H9 (cell line): ENCODE results near the gene ARHGAP29. TPM values are rescaled to one million over a fixed set of nuclear protein-coding genes. Genes with fewer than 3 reads are reported as not detected.

Experiments
- DNase-seq: peaks from one replicate; pipeline ENCODE4 v3.0.0-alpha.2; 2017
- H2AFZ ChIP-seq: one replicate; pipeline ENCODE4 v1.6.1; 2013; ENCODE audit warnings: mild to moderate bottlenecking, low read length, control low read depth, moderate library complexity
- H2AK5ac ChIP-seq: 2 replicates; pipeline ENCODE4 v1.6.1; 2013; ENCODE audit warnings: low read length, control low read depth, mixed read lengths; ENCODE audit not compliant: insufficient read length
- H2BK120ac ChIP-seq: one replicate; pipeline ENCODE4 v1.6.1; 2013; ENCODE audit warnings: low read depth, mild to moderate bottlenecking, low read length, control low read depth, inconsistent platforms; ENCODE audit not compliant: poor library complexity, severe bottlenecking
- H2BK12ac ChIP-seq: 2 replicates; pipeline ENCODE4 v1.6.1; 2013; ENCODE audit warnings: low read length, control low read depth, mixed read lengths, low read depth; ENCODE audit not compliant: insufficient read length
- H2BK15ac ChIP-seq: 2 replicates; pipeline ENCODE4 v1.6.1; 2013; ENCODE audit warnings: low read depth, low read length, control low read depth
- H2BK20ac ChIP-seq: one replicate; pipeline ENCODE4 v1.6.1; 2013; ENCODE audit warnings: low read depth, mild to moderate bottlenecking, low read length, control low read depth, inconsistent platforms; ENCODE audit not compliant: poor library complexity, severe bottlenecking
- H2BK5ac ChIP-seq: 2 replicates; pipeline ENCODE4 v1.6.1; 2013; ENCODE audit warnings: low read length, control low read depth, mixed read lengths; ENCODE audit not compliant: insufficient read length
- H3K14ac ChIP-seq: 2 replicates; pipeline ENCODE4 v1.6.1; 2013; ENCODE audit warnings: low read length, control low read depth; ENCODE audit not compliant: insufficient read depth
- H3K18ac ChIP-seq: 2 replicates; pipeline ENCODE4 v1.6.1; 2013; ENCODE audit warnings: low read depth, mild to moderate bottlenecking, mixed read lengths, low read length, control low read depth; ENCODE audit not compliant: insufficient read length
- H3K23ac ChIP-seq: 2 replicates; pipeline ENCODE4 v1.6.1; 2013; ENCODE audit warnings: low read length, control low read depth, mixed read lengths, low read depth; ENCODE audit not compliant: insufficient read length
- H3K23me2 ChIP-seq: 2 replicates; pipeline ENCODE4 v1.6.1; 2013; ENCODE audit warnings: low read depth, mild to moderate bottlenecking, mixed read lengths, low read length, control low read depth; ENCODE audit not compliant: insufficient read length, poor library complexity, severe bottlenecking
- H3K27ac ChIP-seq: 2 replicates; pipeline ENCODE4 v1.5.1; 2013; ENCODE audit warnings: low read length, control low read depth, mixed read lengths, low read depth; ENCODE audit not compliant: insufficient read length
- H3K27me3 ChIP-seq: 2 replicates; pipeline ENCODE4 v1.6.1; 2013; ENCODE audit warnings: low read length, control low read depth, inconsistent platforms; ENCODE audit not compliant: insufficient read depth
- H3K4ac ChIP-seq: 2 replicates; pipeline ENCODE4 v1.6.1; 2013; ENCODE audit warnings: low read depth, mild to moderate bottlenecking, control low read depth, inconsistent platforms, low read length, moderate library complexity
- H3K4me1 ChIP-seq: 2 replicates; pipeline ENCODE4 v1.6.1; 2013; ENCODE audit warnings: low read length, control low read depth, inconsistent platforms; ENCODE audit not compliant: insufficient read depth
- H3K4me2 ChIP-seq: 2 replicates; pipeline ENCODE4 v1.6.1; 2013; ENCODE audit warnings: low read length, control low read depth, mixed read lengths; ENCODE audit not compliant: insufficient read length, insufficient read depth
- H3K56ac ChIP-seq: 2 replicates; pipeline ENCODE4 v1.6.1; 2013; ENCODE audit warnings: low read depth, mild to moderate bottlenecking, mixed read lengths, low read length, control low read depth; ENCODE audit not compliant: insufficient read length
- H3K79me1 ChIP-seq: 2 replicates; pipeline ENCODE4 v1.6.1; 2013; ENCODE audit warnings: low read depth, mild to moderate bottlenecking, moderate library complexity, low read length, control low read depth, inconsistent platforms; ENCODE audit not compliant: insufficient read depth, poor library complexity, severe bottlenecking
- H3K79me2 ChIP-seq: 2 replicates; pipeline ENCODE4 v1.6.1; 2013; ENCODE audit warnings: low read length, control low read depth, inconsistent platforms; ENCODE audit not compliant: insufficient read depth
- H3K9ac ChIP-seq: 2 replicates; pipeline ENCODE4 v1.6.1; 2013; ENCODE audit warnings: low read length, control low read depth, mixed read lengths; ENCODE audit not compliant: insufficient read length; ENCODE audit errors: extremely low read depth
- H3K9me3 ChIP-seq: one replicate; pipeline ENCODE4 v1.6.1; 2013; ENCODE audit warnings: low read depth, low read length, inconsistent platforms; ENCODE audit not compliant: control insufficient read depth
- H3T11ph ChIP-seq: one replicate; pipeline ENCODE4 v1.6.1; 2013; ENCODE audit warnings: mild to moderate bottlenecking, low read length, control low read depth, inconsistent platforms
- H4K20me1 ChIP-seq: one replicate; pipeline ENCODE4 v1.6.1; 2013; ENCODE audit not compliant: control insufficient read depth, insufficient read length, insufficient read depth
- H4K5ac ChIP-seq: 2 replicates; pipeline ENCODE4 v1.6.1; 2013; ENCODE audit warnings: low read depth, mild to moderate bottlenecking, mixed read lengths, low read length, control low read depth; ENCODE audit not compliant: insufficient read length
- H4K8ac ChIP-seq: replicated peaks from 2 replicates; pipeline ENCODE4 v1.6.1; 2013; ENCODE audit warnings: low read length, control low read depth, mixed read lengths, low read depth; ENCODE audit not compliant: insufficient read length
- H4K91ac ChIP-seq: 2 replicates; pipeline ENCODE4 v1.6.1; 2013; ENCODE audit warnings: low read depth, mild to moderate bottlenecking, moderate library complexity, mixed read lengths, low read length, control low read depth; ENCODE audit not compliant: insufficient read length
- H3K27ac Mint-ChIP-seq, 3 experiments: 2 replicates in 2 of 3; 3 replicates in 1 of 3; pipeline ENCODE4 v1.8.0; 2020 to 2021; ENCODE audit warnings: mixed read lengths in 3 of 3, mild to moderate bottlenecking in 1 of 3, moderate library complexity in 1 of 3
- H3K27me3 Mint-ChIP-seq: 2 replicates; pipeline ENCODE4 v1.8.0; 2021; ENCODE audit warnings: low read depth, mild to moderate bottlenecking, moderate library complexity, mixed read lengths
- H3K36me3 Mint-ChIP-seq, 3 experiments: 2 replicates in 2 of 3; 3 replicates in 1 of 3; pipeline ENCODE4 v1.8.0; 2020 to 2021; ENCODE audit warnings: low read depth in 3 of 3, mixed read lengths in 3 of 3; ENCODE audit not compliant: insufficient read depth in 1 of 3
- H3K4me1 Mint-ChIP-seq, 2 experiments: 2 replicates each; pipeline ENCODE4 v1.8.0; 2020; ENCODE audit warnings: mixed read lengths in 2 of 2
- H3K4me3 Mint-ChIP-seq, 2 experiments: 2 replicates in 1 of 2; 3 replicates in 1 of 2; pipeline ENCODE4 v1.8.0; 2020 to 2021; ENCODE audit warnings: mild to moderate bottlenecking in 2 of 2, mixed read lengths in 2 of 2, moderate library complexity in 1 of 2
- H3K9me3 Mint-ChIP-seq, 2 experiments: 2 replicates in 1 of 2; 3 replicates in 1 of 2; pipeline ENCODE4 v1.8.0; 2020; ENCODE audit warnings: mild to moderate bottlenecking in 2 of 2, mixed read lengths in 2 of 2, moderate library complexity in 1 of 2
- WGBS: extraction: QIAGEN DNeasy Blood & Tissue Kit; methylation state at CpG from one replicate; pipeline ENCODE4 v1.1.7; 2013; ENCODE audit warnings: missing lambda C conversion rate, low lambda C conversion rate, mixed read lengths; ENCODE audit not compliant: insufficient read length; ENCODE audit errors: extremely low coverage; 5-methylcytosine and 5-hydroxymethylcytosine counted together
- total RNA-seq: library from RNA; stranded (reverse); gene quantifications from 2 replicates; pipeline ENCODE4 v1.2.1, GENCODE V29; 2021
- TF ChIP-seq, protein P1 (sequence below): fragments of 200-600 bp; sonication (generic); conservative IDR thresholded peaks from 3 replicates; pipeline ENCODE4 v1.8.0; 2021; ENCODE audit warnings: antibody characterized with exemption, mild to moderate bottlenecking

ARHGAP29 gene
- total RNA-seq, 1 experiment from 2014 or later, result 1.3 TPM

DNA sequence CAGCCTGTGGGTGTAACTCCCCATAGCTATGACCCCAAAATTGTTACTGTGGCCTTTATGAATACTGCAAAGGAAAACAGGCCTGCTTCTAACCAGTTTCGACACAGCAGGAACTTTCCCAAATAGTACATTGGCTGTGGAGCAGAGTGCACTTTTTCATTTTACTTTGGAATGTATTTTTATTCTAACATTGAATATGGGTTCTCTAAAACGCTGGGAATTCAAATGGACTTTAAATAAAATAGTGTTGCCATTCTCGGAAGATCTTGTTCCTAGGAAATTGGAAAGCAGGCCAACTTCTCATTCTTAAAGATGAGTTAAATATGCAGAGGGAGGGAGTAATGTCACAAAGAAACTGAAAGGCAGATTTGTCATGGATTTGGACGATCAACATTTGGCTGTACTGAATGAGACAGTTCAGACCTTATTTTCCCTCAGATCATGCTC is 39.6 kb upstream of the ARHGAP29 start:
- H2BK12ac ChIP-seq, result no peak overlapping the region
- no peaks in the 10 kb centered on the region for H3K79me1 ChIP-seq
- TF ChIP-seq, protein P1, sequence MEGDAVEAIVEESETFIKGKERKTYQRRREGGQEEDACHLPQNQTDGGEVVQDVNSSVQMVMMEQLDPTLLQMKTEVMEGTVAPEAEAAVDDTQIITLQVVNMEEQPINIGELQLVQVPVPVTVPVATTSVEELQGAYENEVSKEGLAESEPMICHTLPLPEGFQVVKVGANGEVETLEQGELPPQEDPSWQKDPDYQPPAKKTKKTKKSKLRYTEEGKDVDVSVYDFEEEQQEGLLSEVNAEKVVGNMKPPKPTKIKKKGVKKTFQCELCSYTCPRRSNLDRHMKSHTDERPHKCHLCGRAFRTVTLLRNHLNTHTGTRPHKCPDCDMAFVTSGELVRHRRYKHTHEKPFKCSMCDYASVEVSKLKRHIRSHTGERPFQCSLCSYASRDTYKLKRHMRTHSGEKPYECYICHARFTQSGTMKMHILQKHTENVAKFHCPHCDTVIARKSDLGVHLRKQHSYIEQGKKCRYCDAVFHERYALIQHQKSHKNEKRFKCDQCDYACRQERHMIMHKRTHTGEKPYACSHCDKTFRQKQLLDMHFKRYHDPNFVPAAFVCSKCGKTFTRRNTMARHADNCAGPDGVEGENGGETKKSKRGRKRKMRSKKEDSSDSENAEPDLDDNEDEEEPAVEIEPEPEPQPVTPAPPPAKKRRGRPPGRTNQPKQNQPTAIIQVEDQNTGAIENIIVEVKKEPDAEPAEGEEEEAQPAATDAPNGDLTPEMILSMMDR, result no peak
- no peak overlapping the region for H3K18ac ChIP-seq
- no peak overlapping the region for H4K8ac ChIP-seq
- no peaks in the 10 kb centered on the region for H4K20me1 ChIP-seq
- H2AFZ ChIP-seq, result no peak overlapping the region
- H3K4ac ChIP-seq, result no peak overlapping the region
- no peak overlapping the region for H3T11ph ChIP-seq
- no peak overlapping the region for H3K4me2 ChIP-seq
- H4K5ac ChIP-seq, result no peak overlapping the region
- H2BK15ac ChIP-seq, result no peak overlapping the region
- H3K27ac ChIP-seq, result no peak overlapping the region
- H2BK120ac ChIP-seq, result no peak overlapping the region
- no peaks in the 10 kb centered on the region for H3K27me3 ChIP-seq
- H3K79me2 ChIP-seq, result no peaks in the 10 kb centered on the region
- no peaks in the 10 kb centered on the region for H3K23me2 ChIP-seq
- no peaks in the 10 kb centered on the region for H3K9me3 ChIP-seq
- no peak overlapping the region for H2BK5ac ChIP-seq
- H3K4me1 ChIP-seq, result no peaks in the 10 kb centered on the region
- H3K9me3 Mint-ChIP-seq, result no peaks in the 10 kb centered on the region
- DNase-seq, result no peak
- H3K4me3 Mint-ChIP-seq, result no peak overlapping the region
- no peak overlapping the region for H3K56ac ChIP-seq
- no peak overlapping the region for H3K23ac ChIP-seq
- H4K91ac ChIP-seq, result no peak overlapping the region
- no peak overlapping the region for H3K27ac Mint-ChIP-seq
- H2BK20ac ChIP-seq, result no peak overlapping the region
- no peak overlapping the region for H3K14ac ChIP-seq
- H3K36me3 Mint-ChIP-seq, result no peaks in the 10 kb centered on the region; a peak in 1 of 7 replicates
- peaks cover 17% of the 10 kb centered on the region for H3K27me3 Mint-ChIP-seq
- H2AK5ac ChIP-seq, result no peak overlapping the region
- no CpG with 5 or more reads among the region's 4 CpGs for WGBS
- H3K4me1 Mint-ChIP-seq, result no peaks in the 10 kb centered on the region
- no peak overlapping the region for H3K9ac ChIP-seq
